PC-3 (cell line): ENCODE measurements around the gene CCDC78.

Experiments used
- EZH2 ChIP-seq: fragments of 300-600 bp; sonication (generic); IDR thresholded peaks from one replicate; pipeline ENCODE4 v1.6.1; 2017; ENCODE audit warnings: antibody characterized with exemption, mild to moderate bottlenecking, low read length; ENCODE audit not compliant: unreplicated experiment
- TF ChIP-seq, protein P1 (sequence below): fragments of 300-600 bp; sonication (generic); conservative IDR thresholded peaks from 2 replicates; pipeline ENCODE4 v1.5.1; 2017; ENCODE audit warnings: antibody characterized with exemption, low read depth, mild to moderate bottlenecking, low read length

DNA sequence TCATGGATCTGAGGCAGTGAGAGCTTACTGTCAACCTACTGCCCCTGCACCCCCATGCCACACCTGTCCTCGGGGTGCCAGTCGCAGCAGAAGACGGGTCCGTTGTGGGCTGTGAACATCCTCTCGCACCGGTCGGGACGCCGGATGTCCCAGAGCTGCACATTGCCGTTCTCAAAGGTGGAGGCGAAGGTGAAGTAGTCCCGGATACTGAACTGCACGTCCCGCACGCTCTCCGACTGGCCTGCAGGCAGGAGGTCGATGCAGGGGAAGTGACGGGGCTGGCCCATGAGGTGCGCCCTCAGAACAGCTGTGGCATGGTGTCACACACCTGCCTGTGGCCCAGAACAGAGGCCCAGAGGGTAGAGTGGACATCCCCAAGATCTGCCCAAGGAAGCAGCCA is 38.7 kb downstream of the CCDC78 start:
- TF ChIP-seq, protein P1, sequence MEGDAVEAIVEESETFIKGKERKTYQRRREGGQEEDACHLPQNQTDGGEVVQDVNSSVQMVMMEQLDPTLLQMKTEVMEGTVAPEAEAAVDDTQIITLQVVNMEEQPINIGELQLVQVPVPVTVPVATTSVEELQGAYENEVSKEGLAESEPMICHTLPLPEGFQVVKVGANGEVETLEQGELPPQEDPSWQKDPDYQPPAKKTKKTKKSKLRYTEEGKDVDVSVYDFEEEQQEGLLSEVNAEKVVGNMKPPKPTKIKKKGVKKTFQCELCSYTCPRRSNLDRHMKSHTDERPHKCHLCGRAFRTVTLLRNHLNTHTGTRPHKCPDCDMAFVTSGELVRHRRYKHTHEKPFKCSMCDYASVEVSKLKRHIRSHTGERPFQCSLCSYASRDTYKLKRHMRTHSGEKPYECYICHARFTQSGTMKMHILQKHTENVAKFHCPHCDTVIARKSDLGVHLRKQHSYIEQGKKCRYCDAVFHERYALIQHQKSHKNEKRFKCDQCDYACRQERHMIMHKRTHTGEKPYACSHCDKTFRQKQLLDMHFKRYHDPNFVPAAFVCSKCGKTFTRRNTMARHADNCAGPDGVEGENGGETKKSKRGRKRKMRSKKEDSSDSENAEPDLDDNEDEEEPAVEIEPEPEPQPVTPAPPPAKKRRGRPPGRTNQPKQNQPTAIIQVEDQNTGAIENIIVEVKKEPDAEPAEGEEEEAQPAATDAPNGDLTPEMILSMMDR = no peak
- no peak for TF ChIP-seq EZH2
